HCT116 (cell line): ENCODE measurements around the gene DERA. TPM values are rescaled to one million over a fixed set of nuclear protein-coding genes. Genes with fewer than 3 reads are reported as not detected.
A peak's percentile ranks its signal among the peaks of the same experiment; 100 is the strongest.

Experiments used
- ATAC-seq: fragments of 200-7000 bp; cut with Tn5 transposase; 2 replicates; pipeline ENCODE4 v1.9.1; 2020; ENCODE audit warnings: mild to moderate bottlenecking, moderate library complexity
- BruUV-seq: library from RNA; stranded (reverse); fragments of 400-500 nt; replicated peaks from 2 replicates; lab custom pipeline; 2021; lab: Mats Ljungman, UMichigan
- CTCF ChIA-PET: fragments of 300-600 bp; sonication (Branson Sonifier 250); formaldehyde crosslinking; loops from one replicate; lab custom pipeline; 2021; ENCODE audit warnings: antibody characterized with exemption; lab: Charles Lee
- POLR2A ChIA-PET: fragments of 300-600, 350-600 bp; sonication (Branson Sonifier 250); formaldehyde crosslinking; loops from one replicate; lab custom pipeline; 2021; ENCODE audit warnings: antibody characterized with exemption; lab: Charles Lee
- RAD21 ChIA-PET, 2 experiments: fragments of 300-600 bp; sonication (Branson Sonifier 250); formaldehyde crosslinking; loops; one replicate each; lab custom pipeline; 2023; ENCODE audit warnings: low total read pairs in 2 of 2; ENCODE audit not compliant: uncharacterized antibody in 2 of 2, unreplicated experiment in 2 of 2, low non-redundant PET in 1 of 2; lab: Charles Lee
- DNase-seq: peaks from one replicate; pipeline ENCODE4 v3.0.0-alpha.2; 2010; ENCODE audit warnings: low read depth, low spot score
- H2AFZ ChIP-seq: fragments of 200-600 bp; shearing (Covaris generic), sonication (generic); 2 replicates; pipeline ENCODE4 v1.6.1; 2017; ENCODE audit warnings: low read depth, mixed run types, mixed read lengths, antibody characterized with exemption, low read length; ENCODE audit not compliant: poor library complexity, severe bottlenecking
- H3K27ac ChIP-seq: 2 replicates; pipeline ENCODE4 v1.5.1; 2012; ENCODE audit warnings: low read depth, low read length
- H3K27me3 ChIP-seq: fragments of 200-600 bp; sonication (generic); 2 replicates; pipeline ENCODE4 v1.6.1; 2016; ENCODE audit warnings: mixed run types, low read length, mixed read lengths; ENCODE audit not compliant: insufficient read depth
- H3K36me3 ChIP-seq, 2 experiments: fragments of 200-500 bp in 1 of 2; fragments of 200-600 bp in 1 of 2; sonication (Bioruptor generic) in 1 of 2; sonication (generic) in 1 of 2; 2 replicates each; pipeline versions ENCODE4 v1.5.1 to v1.6.1; 2014 to 2016; ENCODE audit warnings: low read length in 2 of 2, inconsistent platforms in 1 of 2, mixed read lengths in 1 of 2, mixed run types in 1 of 2; ENCODE audit not compliant: insufficient read depth in 2 of 2, control insufficient read depth in 1 of 2
- H3K4me1 ChIP-seq, 2 experiments: fragments of 200-600 bp in 1 of 2; sonication (generic) in 1 of 2; 2 replicates each; pipeline versions ENCODE4 v1.5.1 to v1.6.1; 2012 to 2017; ENCODE audit warnings: low read length in 2 of 2, inconsistent platforms in 1 of 2, mild to moderate bottlenecking in 1 of 2, mixed read lengths in 1 of 2, mixed run types in 1 of 2, moderate library complexity in 1 of 2; ENCODE audit not compliant: insufficient read depth in 2 of 2, control insufficient read depth in 1 of 2
- H3K4me2 ChIP-seq: fragments of 200-600 bp; sonication (generic); 2 replicates; pipeline ENCODE4 v1.6.1; 2017; ENCODE audit warnings: mixed run types, low read length, mixed read lengths
- H3K4me3 ChIP-seq, 2 experiments: fragments of 200-600 bp in 1 of 2; sonication (generic) in 1 of 2; replicated peaks in 1 of 2; 2 replicates each; pipeline ENCODE4 v1.5.1; 2011 to 2016; ENCODE audit warnings: low read length in 2 of 2, control low read depth in 1 of 2, low read depth in 1 of 2, mild to moderate bottlenecking in 1 of 2, mixed read lengths in 1 of 2, mixed run types in 1 of 2
- H3K79me2 ChIP-seq: fragments of 200-600 bp; sonication (generic); 2 replicates; pipeline ENCODE4 v1.6.1; 2017; ENCODE audit warnings: mild to moderate bottlenecking, mixed run types, low read length, moderate library complexity, mixed read lengths; ENCODE audit not compliant: insufficient read depth
- H3K9ac ChIP-seq: fragments of 200-600 bp; sonication (generic); 2 replicates; pipeline ENCODE4 v1.6.1; 2016; ENCODE audit warnings: low read length, mixed read lengths
- H3K9me2 ChIP-seq: fragments of 200-600 bp; sonication (generic), shearing (Covaris generic); 2 replicates; pipeline ENCODE4 v1.6.1; 2017; ENCODE audit warnings: mixed run types, mild to moderate bottlenecking, moderate library complexity; ENCODE audit not compliant: insufficient read depth
- H3K9me3 ChIP-seq, 2 experiments: fragments of 200-500 bp in 1 of 2; fragments of 200-600 bp in 1 of 2; sonication (Bioruptor generic) in 1 of 2; sonication (generic) in 1 of 2; 2 replicates each; pipeline ENCODE4 v1.6.1; 2014 to 2017; ENCODE audit warnings: low read length in 2 of 2, mixed read lengths in 2 of 2, inconsistent platforms in 1 of 2, low read depth in 1 of 2, mild to moderate bottlenecking in 1 of 2, mixed run types in 1 of 2, moderate library complexity in 1 of 2; ENCODE audit not compliant: control insufficient read depth in 1 of 2, insufficient read depth in 1 of 2
- H4K20me1 ChIP-seq: fragments of 200-600 bp; sonication (generic), shearing (Covaris generic); 2 replicates; pipeline ENCODE4 v1.6.1; 2017; ENCODE audit warnings: mixed run types, mild to moderate bottlenecking, moderate library complexity; ENCODE audit not compliant: insufficient read depth
- EZH2phosphoT487 ChIP-seq: fragments of 200-600 bp; IDR thresholded peaks from 2 replicates; pipeline ENCODE4 v1.6.1; 2018; ENCODE audit warnings: antibody characterized with exemption, borderline replicate concordance
- JUND ChIP-seq: IDR thresholded peaks from 2 replicates; pipeline ENCODE4 v1.6.1; 2012
- POLR2A ChIP-seq: IDR thresholded peaks from 2 replicates; pipeline ENCODE4 v1.7.0; 2011; ENCODE audit warnings: borderline replicate concordance; ENCODE audit not compliant: insufficient read depth, insufficient read length; ENCODE audit errors: extremely low read depth
- POLR2AphosphoS5 ChIP-seq: IDR thresholded peaks from 2 replicates; pipeline ENCODE4 v1.6.1; 2011; ENCODE audit warnings: mild to moderate bottlenecking, low read depth, low read length, moderate library complexity
- RAD21 ChIP-seq: IDR thresholded peaks from 2 replicates; pipeline ENCODE4 v1.6.1; 2012; ENCODE audit warnings: low read depth, mild to moderate bottlenecking
- REST ChIP-seq: IDR thresholded peaks from 2 replicates; pipeline ENCODE4 v1.6.1; 2012; ENCODE audit warnings: low read depth
- SP1 ChIP-seq: IDR thresholded peaks from 2 replicates; pipeline ENCODE4 v1.6.1; 2012; ENCODE audit warnings: low read depth
- SRF ChIP-seq: IDR thresholded peaks from 2 replicates; pipeline ENCODE4 v1.6.1; 2012; ENCODE audit warnings: low read depth
- TCF7L2 ChIP-seq: IDR thresholded peaks from 2 replicates; pipeline ENCODE4 v1.7.0; 2011; ENCODE audit warnings: borderline replicate concordance, inconsistent platforms; ENCODE audit not compliant: insufficient read depth, insufficient read length; ENCODE audit errors: extremely low read depth
- YY1 ChIP-seq: IDR thresholded peaks from 2 replicates; pipeline ENCODE4 v1.6.1; 2011; ENCODE audit warnings: low read length, low read depth, moderate library complexity, mild to moderate bottlenecking; ENCODE audit not compliant: insufficient replicate concordance; ENCODE audit errors: extremely low read depth
- ZFX ChIP-seq: fragments of 450-650 bp; IDR thresholded peaks from 2 replicates; pipeline ENCODE4 v1.6.1; 2017
- ZNF274 ChIP-seq: fragments of 200-500 bp; sonication (Bioruptor generic); IDR thresholded peaks from 2 replicates; pipeline ENCODE4 v1.6.1; 2014; ENCODE audit warnings: mild to moderate bottlenecking, low read depth, low read length, inconsistent platforms
- intact Hi-C: fragments of 100-400 bp; cut with micrococcal nuclease; formaldehyde crosslinking; loops from 2 replicates; pipeline ENCODE4 v1.10.0; 2022
- total RNA-seq: library from RNA; stranded (reverse); gene quantifications from one replicate; pipeline ENCODE4 v1.2.1, GENCODE V29; 2021; ENCODE audit not compliant: unreplicated experiment

DERA gene
- total RNA-seq, 1 experiment from 2014 or later: 32.6 TPM

- no peaks in the 10 kb centered on the region for H3K36me3 ChIP-seq
- DNase-seq: no peak
- no peak overlapping the region for H2AFZ ChIP-seq
- no peaks in the 10 kb centered on the region for H3K27me3 ChIP-seq
- no peaks in the 10 kb centered on the region for H4K20me1 ChIP-seq
- peak; percentile 22; the same call in 1 of the 2 replicates for ATAC-seq
- no peak overlapping the region for H3K27ac ChIP-seq
- intact Hi-C loops: loop anchor here (1.0 kb wide), 1 partner anchor 283 kb away; no protein-coding TSS in a partner anchor
- H3K4me3 ChIP-seq: no peak overlapping the region
- no peaks in the 10 kb centered on the region for H3K9me2 ChIP-seq
- ChIA-PET POLR2A (no interaction called here), CTCF (interaction anchor here (1.0 to 1.4 kb wide), 3 partner anchors 9 to 88 kb away, joined by 3 to 4 read pairs (median 4); no protein-coding TSS in a partner anchor), RAD21 (no interaction called here)
- H3K9ac ChIP-seq: no peak overlapping the region
- BruUV-seq: no TSS peak
- no peak overlapping the region for H3K4me2 ChIP-seq
- no peaks in the 10 kb centered on the region for H3K9me3 ChIP-seq
- H3K79me2 ChIP-seq: no peaks in the 10 kb centered on the region
- H3K4me1 ChIP-seq: no peaks in the 10 kb centered on the region
- no peak for TF ChIP-seq TCF7L2
- no peak for TF ChIP-seq POLR2A
- no peak for TF ChIP-seq RAD21
- no peak for TF ChIP-seq JUND
- TF ChIP-seq YY1: no peak
- TF ChIP-seq ZFX: no peak
- no peak for TF ChIP-seq EZH2phosphoT487
- no peak for TF ChIP-seq REST
- no peak for TF ChIP-seq SP1
- no peak for TF ChIP-seq SRF
- no peak for TF ChIP-seq ZNF274
- no peak for TF ChIP-seq POLR2AphosphoS5
Observed at GRCh38 chr12:16076970-16077522, 165.9 kb downstream of the DERA start.
